ENCODE data around the gene HSPA4.
A peak's percentile ranks its signal among the peaks of the same experiment; 100 is the strongest.

The HSPA4 gene

DNA sequence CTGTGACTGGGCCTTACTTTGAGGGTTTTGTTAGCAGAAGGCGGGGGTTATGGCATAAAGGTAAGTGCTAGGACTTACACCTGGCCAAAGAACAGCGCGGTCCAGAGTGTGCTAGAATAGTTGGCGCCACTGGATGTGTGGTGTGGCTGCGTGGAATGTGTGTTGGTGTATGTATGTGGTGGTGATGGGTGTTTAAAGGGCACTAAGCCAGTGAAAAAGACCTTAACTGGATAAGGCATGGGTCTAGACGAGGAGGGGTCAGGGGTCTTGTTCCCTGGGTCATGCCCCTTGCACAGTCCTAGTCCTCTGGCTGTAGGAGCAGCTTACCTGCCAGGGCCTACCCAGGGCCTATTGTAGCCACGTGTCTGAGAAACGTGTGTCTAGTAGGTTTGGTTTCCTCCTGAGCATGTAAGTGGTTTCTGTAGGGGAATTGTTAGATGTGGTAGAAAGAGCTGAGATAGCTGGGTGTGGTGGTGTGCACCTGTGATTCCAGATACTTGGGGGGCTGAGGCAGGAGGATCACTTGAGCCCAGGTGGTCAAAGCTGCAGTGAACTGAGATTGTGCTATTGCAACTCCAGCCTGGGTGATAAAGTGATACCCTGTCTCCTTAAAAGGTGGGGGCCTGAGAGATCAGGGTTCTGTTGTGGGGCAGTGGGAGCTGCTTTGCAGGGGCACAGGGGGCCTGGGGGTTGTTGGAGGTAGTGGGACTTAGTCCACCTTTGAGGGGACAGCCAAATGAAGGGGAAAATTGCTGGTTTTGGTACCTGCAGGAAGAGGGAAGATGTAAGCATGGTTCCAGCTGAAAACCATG is 55.2 kb downstream of the HSPA4 start:
- DNase-seq = no peak

DNA sequence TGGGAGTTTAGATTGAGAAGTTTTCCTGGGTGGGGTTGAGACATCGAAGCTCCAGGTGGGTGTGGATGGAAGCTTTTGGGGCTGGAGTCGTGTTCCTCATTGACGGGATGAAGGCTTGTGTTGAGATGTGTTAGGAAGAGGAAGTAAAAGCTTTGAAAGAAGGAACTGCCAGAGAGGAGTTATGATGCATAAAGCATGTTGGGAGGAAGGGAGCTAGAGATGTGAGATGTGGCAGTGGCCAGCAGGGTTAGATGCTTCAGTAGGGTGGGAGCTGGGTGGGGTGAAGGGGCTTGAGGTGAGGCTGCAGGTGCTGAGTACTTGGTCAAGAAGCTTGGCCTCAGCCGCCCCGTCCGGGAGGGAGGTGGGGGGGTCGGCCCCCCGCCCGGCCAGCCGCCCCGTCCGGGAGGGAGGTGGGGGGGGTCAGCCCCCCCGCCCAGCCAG is 56.7 kb downstream of the HSPA4 start:
- no peak for DNase-seq

DNA sequence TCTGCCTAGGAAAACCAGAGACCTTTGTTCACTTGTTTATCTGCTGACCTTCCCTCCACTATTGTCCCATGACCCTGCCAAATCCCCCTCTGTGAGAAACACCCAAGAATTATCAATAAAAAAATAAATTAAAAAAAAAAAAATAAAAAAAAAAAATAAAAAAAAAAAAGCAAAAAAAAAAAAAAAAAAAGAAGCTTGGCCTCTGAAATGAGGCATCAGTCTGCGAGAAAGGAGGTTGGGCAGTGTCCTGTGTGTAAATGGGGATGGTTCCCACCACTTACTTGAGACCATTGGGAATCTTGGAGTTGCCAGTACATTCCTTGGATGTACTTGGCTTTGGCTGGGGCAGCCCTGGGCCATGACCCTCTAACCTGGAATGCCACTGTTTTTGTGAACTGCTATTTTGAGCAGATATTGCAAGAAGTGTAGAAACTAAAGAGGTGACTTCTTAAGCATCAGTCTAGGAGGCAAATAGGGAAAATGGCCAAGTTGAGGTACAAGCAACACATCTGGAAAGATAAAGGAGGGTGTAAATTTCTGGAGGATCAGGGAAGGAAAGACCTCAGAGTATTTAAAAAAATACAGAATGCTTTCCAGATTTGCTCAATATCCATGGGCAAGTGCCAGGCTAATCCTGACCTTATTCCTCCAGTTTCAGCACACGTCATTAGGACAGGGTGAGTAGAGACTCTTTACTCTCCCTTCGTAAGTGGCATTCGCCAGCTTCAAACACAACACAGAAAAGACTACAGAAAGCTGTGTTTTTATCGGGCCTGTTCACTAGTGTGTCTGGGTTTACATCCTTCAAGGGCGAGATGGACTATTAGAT is 58.1 kb downstream of the HSPA4 start:
- DNase-seq = no peak

DNA sequence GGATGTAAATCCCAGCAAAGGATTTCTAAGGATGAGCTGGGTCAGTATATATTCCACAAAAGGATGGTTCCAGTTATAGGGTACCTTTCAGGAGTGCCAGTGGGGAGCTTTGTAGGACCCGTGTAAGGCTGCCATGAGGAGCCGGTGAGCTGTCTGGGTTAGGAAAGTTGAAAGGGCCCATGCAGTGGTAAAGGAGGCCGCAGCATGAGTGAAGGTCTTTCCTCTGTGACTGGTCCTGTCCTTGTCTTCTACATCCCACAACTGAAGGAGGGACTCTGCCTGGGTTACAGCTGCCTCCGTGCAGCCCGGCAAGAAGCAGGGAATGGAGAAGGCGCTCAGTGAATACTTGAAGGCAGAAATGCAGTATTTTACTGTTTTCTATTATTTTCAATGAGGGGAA is 58.9 kb downstream of the HSPA4 start:
- DNase-seq = no peak

DNA sequence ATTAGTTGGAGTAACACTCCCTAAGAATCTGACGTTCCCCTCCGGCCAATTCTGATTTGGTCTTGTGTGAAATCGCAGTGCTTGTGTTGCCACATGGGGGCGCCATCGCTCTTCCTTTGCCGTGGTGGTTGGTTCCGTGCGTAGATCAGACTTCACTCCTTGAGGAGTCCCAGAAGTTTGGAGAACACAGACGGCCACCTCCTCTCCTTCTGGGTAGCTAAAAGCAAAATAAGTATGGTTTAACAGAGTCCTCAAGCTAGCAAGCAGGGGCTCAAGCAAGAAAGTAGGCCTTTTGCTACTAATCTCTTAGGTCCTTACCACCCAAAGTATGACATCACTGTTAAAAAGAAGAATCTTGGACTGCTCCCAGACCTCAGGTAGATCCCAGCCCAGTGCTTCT is 59.5 kb downstream of the HSPA4 start:
- DNase-seq = peak; percentile 92

DNA sequence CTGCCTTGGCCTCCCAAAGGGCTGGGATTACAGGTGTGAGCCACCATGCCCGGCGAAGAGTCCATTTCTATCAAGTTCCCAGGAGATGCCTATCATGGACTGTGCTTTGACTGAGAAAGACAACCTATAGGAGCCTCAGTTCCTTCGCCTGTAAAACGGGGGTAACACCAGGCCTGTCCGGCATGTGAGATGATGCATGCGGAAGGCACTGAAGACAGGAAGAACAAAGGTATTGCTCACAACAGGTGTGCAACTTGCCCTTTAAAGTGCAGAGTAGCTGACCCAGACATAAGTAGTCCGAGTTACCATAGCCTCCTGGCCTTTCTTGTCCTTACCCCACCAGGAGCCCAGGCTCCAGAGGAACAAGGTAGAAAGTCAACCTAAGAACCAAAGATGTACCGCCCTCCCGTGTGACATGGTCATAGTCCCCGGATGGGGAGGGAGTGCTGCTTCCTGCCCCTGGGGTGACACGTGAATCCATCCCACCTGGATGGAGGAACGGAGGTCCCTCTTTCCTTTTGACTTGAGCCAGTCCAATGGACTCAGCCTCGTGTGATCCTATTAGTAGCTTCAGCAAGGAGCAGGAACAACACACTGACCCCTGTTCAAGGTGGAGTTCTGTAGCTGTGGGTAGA is 60.3 kb downstream of the HSPA4 start:
- no peak for DNase-seq

DNA sequence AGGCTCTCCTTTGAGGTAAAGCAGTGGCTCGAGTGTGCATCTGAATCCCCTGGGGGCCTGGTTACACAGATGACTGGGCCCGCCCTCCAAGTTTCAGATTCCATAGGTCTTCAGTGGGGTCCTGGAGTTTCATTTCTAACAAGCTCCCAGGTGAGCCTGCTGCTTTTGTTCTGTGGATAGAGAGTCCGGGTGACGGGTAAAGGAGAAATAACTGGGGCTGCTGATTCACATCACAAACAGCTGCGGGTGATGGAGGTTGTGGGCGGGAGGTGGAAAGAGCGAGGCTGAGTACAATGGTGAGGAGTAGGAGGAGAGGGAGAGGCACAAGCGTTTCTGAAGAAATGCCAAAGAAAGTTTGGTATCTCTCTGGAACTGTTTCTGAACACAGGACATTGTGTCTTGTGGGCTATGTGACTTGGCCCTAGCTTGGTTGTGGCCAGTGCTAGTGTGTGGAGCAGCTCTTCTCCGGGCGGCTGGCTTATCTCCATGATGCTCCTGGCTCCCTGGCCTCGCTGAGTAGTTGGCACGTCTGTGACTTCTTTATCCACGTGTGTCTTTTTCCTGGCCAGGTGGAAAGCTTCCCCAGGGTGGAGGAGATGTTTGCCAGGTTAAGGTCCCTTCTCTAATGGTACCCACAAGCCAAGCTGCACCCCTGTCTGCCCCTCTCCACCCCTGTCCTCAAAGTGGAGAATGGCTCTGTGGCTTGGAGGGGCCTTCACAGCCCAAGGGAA is 61.7 kb downstream of the HSPA4 start:
- DNase-seq = no peak

DNA sequence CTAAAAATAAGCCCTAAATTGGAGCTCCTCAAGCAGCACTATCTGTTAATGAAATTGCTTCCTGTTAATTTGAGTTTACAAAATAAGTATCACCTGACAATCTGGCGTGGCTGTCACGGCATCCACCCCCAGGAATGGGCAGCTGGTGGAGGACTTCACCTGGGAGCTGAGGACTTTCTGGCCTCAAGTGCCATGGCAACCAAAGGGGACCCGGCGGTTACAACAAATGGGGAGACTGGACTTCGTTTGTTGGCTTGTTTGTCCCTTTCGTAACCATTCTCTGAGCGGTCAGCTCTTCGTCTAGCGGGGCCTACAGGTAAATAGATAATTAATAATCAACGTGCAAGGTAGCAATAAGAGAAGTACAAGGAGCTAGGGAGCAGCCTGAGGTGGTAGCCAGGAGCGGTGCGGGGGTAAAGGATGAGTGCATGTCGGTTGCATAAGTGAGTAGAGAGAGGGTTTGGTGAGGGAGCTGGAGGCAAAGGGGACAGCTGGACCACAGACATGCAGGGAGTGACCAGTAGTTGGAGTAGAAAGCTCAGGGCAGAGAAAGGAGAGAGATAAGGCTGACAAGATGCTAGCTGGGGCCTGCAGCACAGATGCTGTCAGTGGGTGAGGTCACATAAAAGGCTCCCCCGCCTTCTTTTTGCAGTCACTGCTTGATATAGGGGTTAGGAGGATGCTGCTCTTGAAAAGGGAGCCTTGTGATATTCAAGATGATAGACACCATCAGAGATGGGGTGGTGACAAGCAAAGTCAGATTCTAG is 62.5 kb downstream of the HSPA4 start:
- no peak for DNase-seq

DNA sequence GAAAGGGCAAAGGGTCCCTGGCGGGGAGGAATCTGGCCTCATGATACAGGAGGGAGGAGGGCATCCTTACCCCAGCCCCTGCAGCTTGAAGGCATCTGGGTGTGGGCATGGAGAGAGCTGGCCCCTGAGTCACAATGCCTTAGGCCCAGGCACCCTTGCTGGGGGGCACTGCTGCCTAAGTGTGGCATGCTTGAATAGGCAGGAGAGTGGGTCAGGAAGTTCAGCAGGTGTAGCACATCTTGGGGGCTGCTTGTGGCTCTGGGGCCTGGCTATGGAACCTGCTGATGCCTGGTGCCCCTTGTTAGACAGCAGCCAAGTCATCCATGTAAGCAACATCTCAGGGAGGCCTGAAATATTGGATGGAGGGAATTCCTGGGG is 63.1 kb downstream of the HSPA4 start:
- DNase-seq = no peak

DNA sequence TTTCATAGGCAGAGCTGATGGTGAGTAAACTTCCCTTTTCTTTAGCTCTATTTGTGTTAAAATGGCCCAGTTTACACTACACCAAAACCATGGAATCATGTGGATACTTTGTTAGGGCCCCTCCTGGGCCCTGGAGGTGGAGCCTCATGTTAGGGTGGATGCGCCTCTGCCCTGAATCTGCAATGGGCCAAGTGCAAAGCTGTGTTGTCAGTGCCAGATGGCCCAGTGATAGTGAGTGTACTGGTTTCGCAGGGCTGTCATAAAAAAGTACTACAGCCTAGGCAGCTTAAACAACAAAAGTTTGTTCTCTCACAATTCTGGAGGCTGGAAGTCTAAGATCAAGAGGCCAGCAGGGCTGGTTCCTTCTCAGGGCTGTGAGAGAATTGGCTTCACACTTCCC is 64.8 kb downstream of the HSPA4 start:
- no peak for DNase-seq

DNA sequence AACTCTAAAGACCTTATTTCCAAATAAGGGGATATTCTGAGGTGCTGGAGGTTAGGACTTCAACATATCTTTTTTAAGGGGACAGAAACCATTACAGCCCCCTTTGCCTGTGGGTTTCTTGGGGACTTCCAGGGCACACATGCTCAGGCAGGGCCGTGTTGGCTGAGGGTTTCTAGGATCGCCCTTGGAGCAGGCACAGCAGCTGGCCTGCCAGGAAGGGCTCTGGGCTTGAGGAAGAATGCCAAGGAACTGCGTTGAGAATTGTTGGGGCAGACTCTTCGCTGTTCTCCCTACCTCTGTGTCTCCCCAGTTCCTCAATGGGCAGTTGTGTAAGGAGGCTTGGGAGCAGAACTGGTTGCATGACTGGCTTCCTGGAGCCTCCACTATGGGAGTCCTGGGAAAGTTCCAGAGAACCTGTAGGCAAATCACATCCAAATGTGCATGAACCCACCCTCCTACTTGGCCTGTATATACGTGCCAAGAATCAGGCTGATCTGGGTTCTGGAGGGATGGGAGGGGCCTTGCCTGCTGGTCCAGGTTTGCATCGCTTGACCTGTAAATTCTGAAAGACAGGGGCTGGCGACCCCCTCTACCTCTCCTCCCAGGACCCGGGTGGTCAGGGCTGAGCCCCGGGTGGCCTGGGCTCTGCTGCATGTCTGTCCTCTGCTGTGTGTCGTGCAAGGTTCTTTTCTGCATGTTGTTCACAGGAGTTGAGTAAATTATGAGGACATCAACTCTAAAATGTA is 65.5 kb downstream of the HSPA4 start:
- DNase-seq = peak; percentile 39

DNA sequence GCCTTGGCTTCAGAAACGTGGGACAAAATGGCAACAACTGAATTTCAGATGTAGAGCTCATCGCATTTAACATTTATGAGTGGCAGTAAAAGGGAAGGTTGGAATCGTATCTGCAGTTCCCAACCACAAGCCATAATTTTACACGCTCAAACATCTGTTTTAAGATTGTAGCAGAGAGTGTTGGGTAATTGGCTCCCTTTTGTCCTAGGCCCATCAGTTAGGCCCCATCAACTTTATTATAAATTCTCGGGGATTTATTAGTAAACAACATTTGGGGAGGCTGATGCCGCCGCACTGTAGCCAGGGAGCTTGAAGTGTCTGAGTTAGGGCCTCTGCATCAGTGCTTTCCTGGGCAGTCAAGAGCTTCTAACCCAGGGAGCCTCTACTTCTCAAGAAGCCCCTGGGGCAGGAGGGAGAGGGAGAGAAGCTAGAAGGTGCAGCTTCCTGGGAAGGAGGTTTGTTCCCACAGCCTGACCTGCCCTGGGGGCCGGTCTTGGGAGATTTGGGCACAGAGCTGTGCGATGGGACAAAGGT is 66.2 kb downstream of the HSPA4 start:
- DNase-seq = peak; percentile 32

DNA sequence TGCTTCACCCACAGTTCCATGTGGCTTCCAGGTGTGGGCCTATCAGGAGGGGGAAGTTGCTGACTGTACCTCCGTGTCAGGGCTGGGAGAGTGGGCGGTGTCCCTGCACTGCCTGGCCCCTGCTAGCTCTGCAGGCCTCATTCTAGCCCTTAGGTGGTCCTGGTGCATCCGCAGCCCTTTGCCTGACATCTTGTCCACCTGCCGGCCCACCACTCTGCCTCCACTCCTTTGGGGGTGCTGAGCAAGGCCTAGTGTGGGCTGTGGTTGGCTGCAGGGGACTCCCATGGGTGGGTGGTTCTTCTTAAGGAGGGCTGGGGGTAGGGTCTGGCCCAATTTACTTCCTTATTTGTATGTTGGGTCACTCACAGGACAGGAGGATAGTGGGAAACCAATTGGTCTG is 66.9 kb downstream of the HSPA4 start:
- no peak for DNase-seq

DNA sequence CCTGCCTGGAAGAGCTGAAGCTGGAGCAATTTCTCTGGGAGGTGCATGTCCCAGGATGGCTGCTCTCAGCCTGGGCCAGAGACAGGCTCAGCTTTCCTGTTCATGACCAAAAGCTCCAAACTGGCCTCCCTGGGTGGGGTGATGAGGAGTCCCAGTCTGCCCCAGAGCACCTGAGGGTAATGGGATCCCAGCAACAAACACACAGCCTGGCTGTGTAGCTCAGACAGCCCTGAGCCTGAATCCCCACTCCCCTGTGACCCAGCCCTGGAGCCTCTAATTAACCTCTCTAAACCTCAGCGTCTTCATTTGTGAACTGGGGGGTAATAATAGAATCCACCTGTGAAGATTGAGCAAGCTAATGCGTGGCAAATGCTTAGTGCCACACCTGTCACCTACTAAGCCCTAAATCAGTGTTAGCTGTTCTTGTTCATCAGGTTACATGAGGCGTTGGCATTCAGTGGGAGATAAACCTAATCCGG is 67.5 kb downstream of the HSPA4 start:
- DNase-seq = peak; percentile 43

DNA sequence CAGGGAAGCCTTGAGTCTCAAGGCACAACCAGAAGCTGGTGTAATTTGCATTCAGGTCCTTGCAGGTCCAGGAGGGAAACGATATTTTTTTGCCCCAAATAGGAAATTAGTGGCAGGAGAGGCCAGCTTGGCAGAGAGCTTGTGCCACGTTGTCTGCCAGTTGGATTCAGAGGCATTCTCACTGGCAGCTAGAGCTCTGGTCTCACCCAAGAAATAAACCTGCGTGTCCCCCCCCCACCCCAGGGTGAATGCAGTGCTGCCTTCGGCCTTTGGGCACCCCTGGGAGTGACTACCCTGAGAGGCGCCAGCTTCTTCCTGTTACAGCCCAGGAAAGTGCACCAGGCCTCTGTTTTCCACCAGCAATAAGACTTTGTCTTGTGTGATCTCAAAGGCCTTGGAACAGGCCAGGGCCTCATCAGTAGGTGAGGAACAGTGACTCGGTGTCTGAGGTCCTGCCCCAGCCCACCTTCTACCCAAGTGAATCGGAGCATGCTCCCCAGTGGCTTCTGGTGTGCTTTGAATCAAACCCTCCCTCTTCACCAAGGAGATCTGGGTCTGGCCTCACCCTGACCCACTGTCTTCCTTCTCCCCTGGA is 68.4 kb downstream of the HSPA4 start:
- peak; percentile 39 for DNase-seq

DNA sequence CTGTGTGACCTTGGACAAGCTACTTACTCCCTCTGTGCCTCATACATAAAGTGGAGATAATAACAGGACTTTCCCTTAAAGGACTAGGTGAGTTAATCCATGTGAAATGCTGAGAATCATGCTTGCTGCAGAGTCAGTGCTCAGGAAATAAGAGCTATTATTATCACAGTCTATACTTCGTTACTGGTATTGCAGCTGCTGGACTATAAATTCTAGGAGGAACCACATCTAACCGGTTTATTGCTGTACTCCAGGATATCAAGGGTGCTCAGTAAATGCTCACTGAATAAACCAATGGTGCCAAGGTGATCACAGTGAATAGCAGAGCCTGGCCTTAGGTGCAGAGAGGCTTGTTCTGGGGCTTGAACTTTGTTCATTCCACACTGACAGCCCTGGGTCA is 69.3 kb downstream of the HSPA4 start:
- no peak for DNase-seq

DNA sequence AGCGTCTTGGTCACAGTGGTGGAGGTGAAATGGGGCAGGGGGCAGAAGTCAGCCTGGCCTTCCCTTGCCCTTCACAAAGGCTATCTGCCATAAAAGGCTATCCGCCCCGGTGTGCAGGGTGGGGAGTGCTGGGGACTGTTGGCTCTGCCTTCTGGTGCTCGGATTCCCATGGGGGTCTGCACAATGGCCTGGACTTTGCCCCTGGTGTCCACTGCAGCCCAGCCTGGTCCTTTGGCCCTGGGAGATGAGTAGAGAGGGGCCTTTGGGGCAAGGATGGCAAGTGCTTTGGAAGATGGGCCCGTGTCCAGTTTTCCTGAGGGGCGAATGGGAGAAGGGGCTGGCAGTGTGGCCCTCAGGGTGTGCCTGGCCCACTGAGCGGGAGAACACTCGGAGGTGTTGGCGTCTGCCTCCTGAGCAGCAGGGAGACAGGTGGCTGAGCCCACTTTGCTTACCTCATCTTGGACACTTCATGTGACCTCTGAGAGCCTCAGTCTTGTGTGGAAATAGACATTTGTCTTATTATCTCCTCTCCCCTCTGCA is 69.9 kb downstream of the HSPA4 start:
- peak; percentile 39 for DNase-seq

DNA sequence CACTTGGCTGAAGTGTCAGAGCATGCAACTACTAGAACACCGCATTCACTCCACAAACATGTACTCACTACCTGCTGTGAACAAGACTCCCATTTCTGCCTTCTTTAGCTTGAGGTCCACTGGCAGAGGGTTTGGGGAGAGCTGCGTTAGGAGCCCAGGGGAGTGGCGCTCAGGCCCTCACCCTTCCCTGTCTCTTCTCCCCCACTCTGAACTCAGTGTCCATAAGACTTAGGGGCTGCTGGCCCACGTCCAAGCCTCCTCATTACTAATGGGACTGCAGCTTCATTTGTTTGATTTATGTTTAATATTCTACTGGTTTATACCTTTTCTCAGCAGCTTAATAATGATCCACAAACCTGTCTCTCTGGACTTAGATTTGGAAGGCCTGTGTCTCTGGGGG is 70.9 kb downstream of the HSPA4 start:
- peak; percentile 20 for DNase-seq

DNA sequence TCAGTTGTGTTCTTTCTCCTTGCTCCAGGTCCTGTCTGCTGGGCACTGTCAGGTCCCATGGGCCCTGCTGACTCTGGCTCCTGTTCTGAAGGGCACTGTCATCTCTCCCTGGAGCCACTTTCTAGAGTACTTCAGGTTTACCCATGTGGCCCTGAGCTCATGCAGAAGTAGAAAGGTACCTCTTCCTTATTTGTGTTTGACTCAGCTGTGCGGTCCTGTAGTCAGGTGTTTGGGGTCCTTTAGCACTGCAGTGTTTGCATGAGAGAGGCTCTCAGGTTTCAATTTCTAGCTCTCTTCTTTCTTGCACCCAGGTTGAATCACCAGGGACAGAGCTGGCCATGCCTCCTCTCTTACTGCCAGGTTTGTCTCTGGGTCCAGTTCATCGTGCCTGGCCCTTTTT is 71.5 kb downstream of the HSPA4 start:
- DNase-seq = peak; percentile 22

DNA sequence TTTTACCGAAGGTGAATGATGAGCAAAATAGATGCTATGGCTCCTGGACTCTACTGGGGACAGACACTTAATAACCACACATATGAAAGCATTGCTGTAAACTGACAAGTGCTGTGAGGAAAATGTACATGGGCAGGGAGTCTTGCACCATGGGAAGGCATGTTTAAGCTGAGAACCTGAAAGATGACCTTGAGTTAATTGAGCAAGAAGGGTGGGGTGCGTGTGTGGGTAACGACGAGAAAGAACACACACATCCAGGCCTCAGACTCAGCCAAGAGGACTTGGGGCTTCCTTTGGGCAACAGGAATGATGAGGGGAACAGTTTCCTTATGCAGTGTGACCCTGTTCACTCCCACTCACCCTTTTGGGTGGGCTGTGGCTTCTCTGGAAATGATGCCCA is 73.1 kb downstream of the HSPA4 start:
- DNase-seq = peak; percentile 31

Data from right forelimb (tissue), 1 donor.